Lung (tissue), 12 donors: ENCODE results near the gene EGF. TPM values are rescaled to one million over a fixed set of nuclear protein-coding genes. Genes with fewer than 3 reads are reported as not detected.
"Not testable (repeated sequence)": the region's sequence is repeated elsewhere in the genome, so short reads cannot be mapped to it uniquely, and the experiment has no call there.

Source experiments
- ATAC-seq: fragments of 200-7000 bp; cut with Tn5 transposase; one replicate; pipeline ENCODE4 v1.9.1; 2020; ENCODE audit warnings: moderate number of reproducible peaks; ENCODE audit not compliant: insufficient read depth, low FRiP score
- DNase-seq, 3 donors: peaks; one replicate each; pipeline ENCODE4 v3.0.0-alpha.2; 2013 to 2017
- H3K27ac ChIP-seq, 2 donors: one replicate each; pipeline ENCODE4 v1.5.1; 2013; ENCODE audit warnings: mild to moderate bottlenecking in 2 of 2, moderate library complexity in 2 of 2, control low read depth in 1 of 2, inconsistent platforms in 1 of 2, low read depth in 1 of 2, low read length in 1 of 2
- H3K27me3 ChIP-seq, 3 donors: one replicate each; pipeline ENCODE4 v1.5.1; 2013; ENCODE audit warnings: low read length in 2 of 3; ENCODE audit not compliant: control insufficient read depth in 3 of 3, insufficient read depth in 3 of 3
- H3K36me3 ChIP-seq, 4 donors: one replicate each; pipeline ENCODE4 v1.5.1; 2013; ENCODE audit warnings: low read length in 4 of 4, mild to moderate bottlenecking in 1 of 4, moderate library complexity in 1 of 4; ENCODE audit not compliant: control insufficient read depth in 4 of 4, insufficient read depth in 4 of 4
- H3K4me1 ChIP-seq, 5 donors: one replicate each; pipeline ENCODE4 v1.5.1; 2013; ENCODE audit warnings: low read length in 5 of 5, mild to moderate bottlenecking in 2 of 5, moderate library complexity in 1 of 5; ENCODE audit not compliant: control insufficient read depth in 5 of 5, insufficient read depth in 5 of 5
- H3K4me3 ChIP-seq: one replicate; pipeline ENCODE4 v1.5.1; 2013; ENCODE audit warnings: mild to moderate bottlenecking, control low read depth, moderate library complexity
- H3K9ac ChIP-seq, 2 donors: one replicate each; pipeline ENCODE4 v1.5.1; 2013; ENCODE audit warnings: low read length in 2 of 2, control low read depth in 1 of 2; ENCODE audit not compliant: insufficient read depth in 1 of 2
- H3K9me3 ChIP-seq, 4 donors: one replicate each; pipeline ENCODE4 v1.5.1; 2013; ENCODE audit warnings: low read length in 3 of 4, mild to moderate bottlenecking in 1 of 4, moderate library complexity in 1 of 4; ENCODE audit not compliant: control insufficient read depth in 4 of 4, insufficient read depth in 3 of 4
- WGBS, 2 donors: extraction: QIAGEN DNeasy Blood & Tissue Kit; methylation state at CpG; one replicate each; pipeline ENCODE4 v1.1.7; 2013; 5-methylcytosine and 5-hydroxymethylcytosine counted together
- polyA plus RNA-seq, 2 donors: library from polyadenylated mRNA; stranded (reverse); fragments of 200-250 nt; gene quantifications; one replicate each; pipeline ENCODE4 v1.2.1, GENCODE V29; 2013
- total RNA-seq, 2 donors: library from RNA; depleted of rRNA in 1 of 2; stranded (reverse); fragments of >200 nt in 1 of 2; gene quantifications; one replicate each; pipeline ENCODE4 v1.2.1, GENCODE V29; 2014 to 2021
- TF ChIP-seq, protein P1 (sequence below): IDR thresholded peaks from 2 replicates; pipeline ENCODE4 v1.5.1; 2012; ENCODE audit warnings: mild to moderate bottlenecking; ENCODE audit errors: control extremely low read depth, extremely low read depth
- donor health status: control.
- donor health status: control.
- donor health status: Bipolar disorder and iron deficiency.
- donor health status: healthy.
- donor health status: DM: yes; HTN: yes; CAD: no.

The EGF gene
- total and polyA plus RNA-seq, 4 donors, result 0.75 to 2.6 (median 1.5) TPM

DNA sequence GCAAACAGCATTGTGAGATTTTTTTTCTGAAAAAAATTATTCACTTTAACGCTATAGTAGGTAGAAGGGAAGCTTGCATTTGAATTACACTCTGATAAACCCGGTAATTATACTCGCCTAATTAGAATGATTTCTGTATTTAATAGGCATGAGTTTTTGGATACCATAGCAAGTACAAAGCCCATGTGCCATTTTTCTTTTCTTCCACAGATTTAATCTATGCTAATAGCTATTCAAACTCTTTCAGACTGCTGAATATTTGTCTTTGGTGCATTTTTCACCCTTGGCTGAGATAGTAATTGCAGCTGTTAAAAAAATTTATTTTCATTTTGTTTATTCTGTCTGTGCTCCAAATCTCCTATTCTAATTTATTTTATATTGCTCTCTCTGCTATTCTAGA lies 113.0 kb downstream of the EGF start:
- Histone ChIP-seq H3K4me1 (peaks cover 0 to 13% (median 0%) of the 10 kb centered on the region in 5 donors), H3K27ac (no peak overlapping the region), H3K9me3 (no peaks in the 10 kb centered on the region), H3K4me3 (no peak overlapping the region), H3K36me3 (no peaks in the 10 kb centered on the region), H3K27me3 (no peaks in the 10 kb centered on the region), H3K9ac (no peak overlapping the region)
- no peak for ATAC-seq
- 85 to 96% methylated on average over 3 of the region's 3 CpGs for WGBS, 2 donors
- TF ChIP-seq, protein P1, sequence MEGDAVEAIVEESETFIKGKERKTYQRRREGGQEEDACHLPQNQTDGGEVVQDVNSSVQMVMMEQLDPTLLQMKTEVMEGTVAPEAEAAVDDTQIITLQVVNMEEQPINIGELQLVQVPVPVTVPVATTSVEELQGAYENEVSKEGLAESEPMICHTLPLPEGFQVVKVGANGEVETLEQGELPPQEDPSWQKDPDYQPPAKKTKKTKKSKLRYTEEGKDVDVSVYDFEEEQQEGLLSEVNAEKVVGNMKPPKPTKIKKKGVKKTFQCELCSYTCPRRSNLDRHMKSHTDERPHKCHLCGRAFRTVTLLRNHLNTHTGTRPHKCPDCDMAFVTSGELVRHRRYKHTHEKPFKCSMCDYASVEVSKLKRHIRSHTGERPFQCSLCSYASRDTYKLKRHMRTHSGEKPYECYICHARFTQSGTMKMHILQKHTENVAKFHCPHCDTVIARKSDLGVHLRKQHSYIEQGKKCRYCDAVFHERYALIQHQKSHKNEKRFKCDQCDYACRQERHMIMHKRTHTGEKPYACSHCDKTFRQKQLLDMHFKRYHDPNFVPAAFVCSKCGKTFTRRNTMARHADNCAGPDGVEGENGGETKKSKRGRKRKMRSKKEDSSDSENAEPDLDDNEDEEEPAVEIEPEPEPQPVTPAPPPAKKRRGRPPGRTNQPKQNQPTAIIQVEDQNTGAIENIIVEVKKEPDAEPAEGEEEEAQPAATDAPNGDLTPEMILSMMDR, result no peak
- DNase-seq, result peak in 1 of 3 donors; percentile 29

DNA sequence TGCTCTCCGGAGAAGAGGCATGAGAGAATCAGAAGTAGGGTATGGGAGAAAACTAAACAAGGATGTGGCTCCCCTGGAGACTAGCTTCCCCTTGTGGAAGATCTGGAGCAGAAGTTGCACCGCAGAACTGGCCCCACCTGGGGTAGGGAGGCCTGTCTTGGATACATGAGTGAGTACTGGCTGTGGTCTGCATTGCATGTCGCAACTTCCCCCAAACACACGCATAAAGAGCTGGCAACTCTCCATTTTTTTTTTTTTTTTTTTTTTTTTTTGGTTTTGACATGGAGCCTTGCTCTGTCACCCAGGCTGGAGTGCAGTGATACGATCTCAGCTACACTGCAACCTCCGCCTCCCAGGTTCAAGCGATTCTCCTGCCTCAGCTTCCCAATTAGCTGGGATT lies 119.9 kb downstream of the EGF start:
- DNase-seq, result peak in 1 of 3 donors; percentile 22
- ATAC-seq, result no peak
- TF ChIP-seq, protein P1, result no peak
- Histone ChIP-seq H3K36me3 (no peaks in the 10 kb centered on the region), H3K4me1 (no peaks in the 10 kb centered on the region), H3K27ac (no peak overlapping the region), H3K9ac (no peak overlapping the region), H3K4me3 (no peak overlapping the region), H3K27me3 (no peaks in the 10 kb centered on the region), H3K9me3 (peaks cover 0 to 2% (median 0%) of the 10 kb centered on the region in 4 donors)
- WGBS, 2 donors, result 30 to 60% methylated on average over 7 of the region's 7 CpGs

DNA sequence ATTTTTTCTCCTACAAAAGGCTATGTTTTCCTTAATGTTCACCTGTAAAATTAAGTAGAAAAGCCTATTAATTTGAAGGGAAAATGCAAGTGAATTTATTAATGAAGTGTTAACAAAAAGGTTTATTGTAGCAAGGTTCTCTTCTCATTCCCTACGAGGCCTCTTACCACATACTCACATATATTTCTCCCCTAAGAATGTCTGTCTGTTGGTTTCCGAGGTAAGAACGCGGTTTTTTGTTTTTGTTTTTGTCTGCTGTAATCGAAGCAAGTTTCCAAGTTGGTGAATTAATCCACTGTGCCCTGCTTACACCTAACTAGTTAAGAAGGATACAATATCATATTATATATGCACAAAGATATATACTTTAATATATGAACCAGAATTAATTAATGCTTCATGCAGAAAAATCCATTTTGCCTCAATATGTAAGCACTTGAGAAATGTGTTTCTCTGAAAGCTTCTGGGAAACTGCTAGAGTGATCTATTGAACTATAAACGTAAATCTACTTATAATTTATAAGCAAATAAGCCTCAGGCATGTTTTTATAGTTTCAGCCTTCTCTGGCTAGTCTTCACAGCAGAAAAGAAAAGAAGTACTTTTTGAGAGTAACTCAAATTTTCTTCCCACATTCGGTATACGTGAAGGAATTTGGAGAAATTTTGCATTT lies 120.8 kb downstream of the EGF start:
- Histone ChIP-seq H3K27ac (no peak overlapping the region), H3K9ac (no peak overlapping the region), H3K4me1 (no peaks in the 10 kb centered on the region), H3K27me3 (no peaks in the 10 kb centered on the region), H3K36me3 (no peaks in the 10 kb centered on the region), H3K4me3 (no peak overlapping the region), H3K9me3 (peaks cover 0 to 2% (median 0%) of the 10 kb centered on the region in 4 donors)
- ATAC-seq (no peak), DNase-seq (no peak)
- 28 to 63% methylated on average over 8 of the region's 8 CpGs for WGBS, 2 donors
- TF ChIP-seq, protein P1, result no peak

DNA sequence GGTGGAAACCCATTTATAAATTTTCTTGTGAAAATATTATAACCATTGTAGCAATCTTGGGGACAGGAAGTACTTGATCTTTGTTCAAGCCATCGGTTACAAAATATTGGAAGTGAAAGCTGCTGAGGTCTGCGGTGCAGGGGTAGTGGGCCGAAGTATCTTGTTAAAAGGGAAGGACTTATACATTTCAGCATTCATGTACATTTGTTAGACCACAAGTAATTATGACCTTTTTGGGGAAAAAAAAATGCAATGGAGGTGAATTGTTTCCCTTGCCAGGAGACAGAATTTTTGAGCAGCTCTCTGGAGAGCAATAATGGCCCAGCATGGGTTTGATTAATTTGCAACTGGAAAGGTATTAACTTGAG lies 121.3 kb downstream of the EGF start:
- no peak overlapping the region for H3K9ac ChIP-seq
- ATAC-seq, result no peak
- WGBS, 2 donors, result 25 to 55% methylated on average over 3 of the region's 3 CpGs
- peaks cover 0 to 2% (median 0%) of the 10 kb centered on the region in 4 donors for H3K9me3 ChIP-seq
- no peaks in the 10 kb centered on the region for H3K36me3 ChIP-seq
- H3K4me1 ChIP-seq, result no peaks in the 10 kb centered on the region
- no peak overlapping the region for H3K27ac ChIP-seq
- H3K4me3 ChIP-seq, result no peak overlapping the region
- H3K27me3 ChIP-seq, result no peaks in the 10 kb centered on the region
- no peak for DNase-seq
- TF ChIP-seq, protein P1, result no peak

DNA sequence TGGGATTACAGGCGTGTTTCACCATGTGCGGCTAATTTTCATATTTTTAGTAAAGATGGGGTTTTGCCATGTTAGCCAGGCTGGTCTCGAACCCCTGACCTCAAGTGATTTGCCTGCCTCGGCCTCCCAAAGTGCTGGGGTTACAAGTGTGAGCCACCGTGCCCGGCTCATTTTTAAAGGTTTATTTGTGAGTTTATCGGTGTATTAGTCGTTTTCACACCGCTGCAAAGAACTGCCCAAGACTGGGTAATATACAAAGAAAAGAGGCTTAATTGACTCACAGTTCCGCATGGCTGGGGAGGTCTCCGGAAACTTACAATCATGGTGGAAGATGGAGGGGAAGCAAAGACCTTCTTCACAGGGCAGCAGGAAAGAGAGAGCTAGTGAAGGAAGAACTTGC lies 126.5 kb downstream of the EGF start:
- not testable (repeated sequence) for DNase-seq, ATAC-seq, H3K9ac ChIP-seq, H3K4me1 ChIP-seq, H3K4me3 ChIP-seq, H3K9me3 ChIP-seq, H3K27ac ChIP-seq, H3K27me3 ChIP-seq, H3K36me3 ChIP-seq
- 95 to 97% methylated on average over 11 of the region's 11 CpGs for WGBS, 2 donors
